KBM-7 (cell line): Measurements from ENCODE around the gene JAG2.

ENCODE experiments used
- DNase-seq: peaks from one replicate; pipeline ENCODE4 v3.0.0-alpha.2; 2015
- in situ Hi-C: fragments of 300-500 bp; cut with MboI; formaldehyde crosslinking; loops from 2 replicates; pipeline ENCODE4 v1.14.3; 2020; ENCODE audit warnings: low sequenced_read_pairs, low pct_unique_long_range_greater_than_20kb, mixed read lengths

JAG2 gene

GRCh38 chr14:105168496-105168978, at the start of gene JAG2:
TSS of gene JAG2 (minus strand) at chr14:105168776. CDS start at chr14:105168420, 356 bp downstream.
- in situ Hi-C loops, result no loop called here
- DNase-seq, result no peak

DNA sequence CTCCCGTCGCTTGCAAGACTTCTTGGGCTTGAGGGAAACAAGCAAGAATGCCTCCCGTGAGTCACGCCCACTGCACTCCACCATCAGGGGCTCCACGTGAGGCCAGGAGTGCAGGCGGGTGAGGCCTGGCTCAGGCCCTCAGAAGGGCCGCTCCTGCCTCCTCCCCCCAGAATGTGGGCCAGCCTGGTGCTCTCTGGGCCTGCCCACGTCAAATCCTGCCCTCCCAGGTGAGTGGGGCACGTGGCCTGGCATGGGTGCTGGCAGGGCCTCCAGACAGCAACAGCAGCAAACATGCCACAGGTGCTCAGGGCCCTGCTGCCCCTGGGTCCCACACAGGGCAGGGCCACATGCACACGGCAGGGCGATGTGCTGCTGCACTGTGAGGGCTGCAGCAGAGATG, 49.2 kb upstream of the JAG2 start:
- no peak for DNase-seq
- in situ Hi-C loops, result no loop called here

- DNase-seq, result no peak
- in situ Hi-C loops, result no loop called here
Measured at GRCh38 chr14:105216490-105217247, 48.1 kb upstream of the JAG2 start.

- DNase-seq, result no peak
- in situ Hi-C loops, result no loop called here
Measured at GRCh38 chr14:105215602-105216001, 47.0 kb upstream of the JAG2 start.

DNA sequence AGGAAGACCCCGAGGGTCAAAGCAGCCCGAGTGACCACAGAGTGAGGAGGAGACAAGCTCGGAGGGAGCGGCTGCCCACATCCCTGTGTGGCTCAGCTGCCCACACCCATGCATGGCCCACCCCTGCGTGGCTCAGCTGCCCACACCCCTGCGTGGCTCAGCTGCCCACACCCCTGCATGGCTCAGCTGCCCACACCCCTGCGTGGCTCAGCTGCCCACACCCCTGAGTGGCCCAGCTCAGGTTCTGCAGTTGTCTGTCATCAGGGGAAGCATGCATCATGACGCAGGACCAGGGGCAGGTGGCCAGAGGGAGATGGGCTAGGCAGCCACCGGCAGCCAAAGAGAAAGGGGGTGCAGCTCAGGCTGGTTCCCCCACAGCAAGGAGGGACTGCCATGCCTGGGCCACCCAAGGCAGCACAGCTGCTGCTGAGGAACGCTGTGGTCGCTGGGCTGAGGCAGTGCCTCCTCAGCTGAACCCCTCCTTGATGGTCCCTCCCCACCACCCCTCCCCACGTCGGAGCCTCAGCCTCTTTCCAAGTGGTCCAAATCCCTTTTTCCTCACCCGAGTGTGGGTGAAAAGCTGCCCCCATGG, 45.8 kb upstream of the JAG2 start:
- in situ Hi-C loops, result no loop called here
- DNase-seq, result no peak

DNA sequence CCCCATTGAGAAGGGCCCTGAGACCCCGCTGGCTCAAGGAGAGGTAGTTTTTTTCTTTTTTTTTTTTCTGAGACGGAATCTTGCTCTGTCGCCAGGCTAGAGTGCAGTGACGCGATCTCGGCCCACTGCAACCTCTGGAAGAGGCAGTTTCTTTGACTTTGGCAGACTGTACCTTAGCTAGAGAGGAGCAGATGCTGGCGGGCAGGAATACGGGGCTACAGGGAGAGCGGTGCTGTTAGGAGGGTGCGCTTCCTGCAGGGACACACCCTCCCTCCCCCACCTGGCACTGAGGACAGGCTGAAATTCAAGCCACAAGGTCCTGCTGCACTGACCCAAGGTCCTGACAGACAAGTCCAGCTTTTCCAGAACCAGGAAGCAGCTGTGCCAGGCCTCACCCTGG, 44.8 kb upstream of the JAG2 start:
- no peak for DNase-seq
- in situ Hi-C loops, result no loop called here

GRCh38 chr14:105212541-105213300, 44.1 kb upstream of the JAG2 start:
- in situ Hi-C loops, result no loop called here
- DNase-seq, result no peak

DNA sequence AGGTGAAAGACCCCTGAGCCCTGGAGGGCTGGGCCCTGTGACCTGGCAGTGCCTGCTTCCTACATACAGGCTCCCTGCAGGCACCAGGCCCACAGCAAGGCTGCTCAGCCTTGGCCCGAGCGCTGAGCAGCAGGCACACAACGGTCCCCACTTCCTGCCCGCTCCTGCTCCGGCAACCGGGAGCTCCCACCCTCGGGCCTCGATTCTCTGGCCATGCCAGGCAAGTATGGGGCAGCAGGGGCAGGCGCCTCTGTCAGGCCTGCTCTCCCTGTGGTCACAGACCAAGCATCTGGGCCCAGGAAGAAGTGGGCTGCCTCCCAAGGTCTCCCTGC, 43.1 kb upstream of the JAG2 start:
- in situ Hi-C loops, result no loop called here
- DNase-seq, result no peak

- in situ Hi-C loops, result no loop called here
- no peak for DNase-seq
Measured at GRCh38 chr14:105211086-105211757, 42.6 kb upstream of the JAG2 start.

- no peak for DNase-seq
- in situ Hi-C loops, result no loop called here
Measured at GRCh38 chr14:105210266-105211025, 41.9 kb upstream of the JAG2 start.

GRCh38 chr14:105209646-105210045, 41.1 kb upstream of the JAG2 start:
- no peak for DNase-seq
- in situ Hi-C loops, result no loop called here

- DNase-seq, result no peak
- in situ Hi-C loops, result no loop called here
Measured at GRCh38 chr14:105209091-105209490, 40.5 kb upstream of the JAG2 start.

DNA sequence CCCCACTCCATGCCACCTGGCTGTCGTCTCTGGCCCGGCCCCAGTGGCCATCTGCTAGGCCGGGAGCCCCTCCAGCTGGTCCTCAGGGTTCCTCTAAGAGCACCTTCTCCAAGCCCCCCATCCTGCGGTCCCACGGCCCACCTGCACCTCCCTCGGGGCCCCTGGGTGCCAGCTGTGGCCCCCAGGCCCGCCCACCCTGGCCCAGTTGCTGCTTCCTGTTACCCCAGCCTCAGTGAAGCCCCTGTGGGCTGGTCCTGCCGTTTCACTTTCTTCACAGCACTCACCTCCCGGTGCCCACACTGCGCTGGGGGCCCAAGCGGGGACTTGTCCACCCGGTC, 40.1 kb upstream of the JAG2 start:
- DNase-seq, result no peak

DNA sequence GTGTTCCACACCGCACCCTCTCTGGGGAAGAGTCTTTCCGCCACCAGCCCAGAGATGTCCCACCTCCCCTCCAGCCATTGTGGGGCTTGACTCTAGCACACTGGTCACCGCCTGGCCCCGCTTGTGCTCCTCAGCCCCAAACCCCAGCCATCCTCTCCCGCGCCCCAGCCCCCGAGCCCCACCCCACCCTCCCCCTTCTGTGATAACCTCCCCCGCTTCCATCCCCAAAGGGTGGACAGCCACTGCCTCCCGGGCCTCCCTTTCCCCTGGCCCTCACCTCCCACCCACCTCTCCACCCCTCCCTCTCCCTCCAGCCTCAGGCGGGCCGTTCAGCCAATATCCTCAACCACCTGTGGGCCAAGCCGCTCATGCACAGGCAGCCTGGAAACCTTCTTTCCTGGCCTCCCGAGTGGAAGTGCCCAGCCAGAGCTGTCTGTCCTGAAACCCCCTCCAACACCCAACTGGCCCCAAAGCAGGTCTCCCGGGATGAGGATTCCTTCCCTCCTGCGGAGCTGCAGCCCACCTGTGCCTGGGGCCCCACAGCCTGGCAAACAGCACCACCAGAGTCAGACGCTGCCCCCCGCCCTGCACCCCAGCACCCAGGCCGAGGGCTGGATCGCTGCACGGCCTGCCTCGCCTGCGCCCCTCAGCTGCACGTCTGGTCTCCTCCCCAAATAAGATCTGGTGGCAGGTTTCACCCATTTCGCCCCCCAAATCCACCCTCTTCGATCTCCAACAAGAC, 39.6 kb upstream of the JAG2 start:
- in situ Hi-C loops, result no loop called here
- no peak for DNase-seq

More for the DNA sequence above, 40.1 kb upstream of the JAG2 start:
- in situ Hi-C loops, result no loop called here

- DNase-seq, result no peak
Measured at GRCh38 chr14:105207460-105207901, 38.9 kb upstream of the JAG2 start.

GRCh38 chr14:105206873-105207272, 38.3 kb upstream of the JAG2 start:
- no peak for DNase-seq
- in situ Hi-C loops, result no loop called here

More at GRCh38 chr14:105207460-105207901, 38.9 kb upstream of the JAG2 start:
- in situ Hi-C loops, result no loop called here

DNA sequence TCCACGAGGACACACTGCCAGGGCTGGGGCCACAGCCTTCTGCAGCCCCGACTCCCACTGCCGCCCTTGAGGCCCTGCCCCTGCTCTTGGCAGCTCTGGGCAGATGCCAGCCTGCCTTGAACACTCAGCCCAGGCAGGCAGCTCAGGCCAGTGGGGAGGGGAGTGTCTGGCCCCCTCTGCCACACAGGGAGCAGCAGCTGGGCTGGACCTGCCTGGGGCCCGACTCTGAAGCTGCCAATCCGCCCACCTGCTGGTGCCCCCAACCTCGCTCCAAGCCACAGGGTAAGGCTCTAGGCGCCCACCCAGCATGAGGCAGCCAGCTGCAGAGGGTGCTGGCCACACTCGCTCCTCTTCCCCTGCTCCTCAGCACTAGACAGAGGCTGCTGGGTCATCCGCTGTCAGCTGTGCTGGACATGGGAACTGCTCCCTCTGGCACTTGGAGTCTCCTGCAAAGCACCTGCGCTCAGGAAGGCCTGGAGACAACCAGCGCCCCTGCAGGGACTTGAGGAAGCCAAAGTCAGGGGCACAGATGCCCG, 37.2 kb upstream of the JAG2 start:
- in situ Hi-C loops, result no loop called here
- no peak for DNase-seq
